CD14-positive monocyte (primary cell): ENCODE measurements around the gene FN1. TPM values are rescaled to one million over a fixed set of nuclear protein-coding genes. Genes with fewer than 3 reads are reported as not detected.

Source experiments
- DNase-seq, 3 donors: peaks; one replicate each; pipeline ENCODE4 v3.0.0-alpha.2; 2011 to 2022
- H2AFZ ChIP-seq: 2 replicates; pipeline ENCODE4 v1.6.0; 2012; ENCODE audit warnings: mild to moderate bottlenecking, low read depth, low read length, inconsistent platforms; ENCODE audit not compliant: insufficient read depth, poor library complexity, severe bottlenecking
- H3K27ac ChIP-seq, 2 donors: 1 replicate in 1 of 2; 2 replicates in 1 of 2; pipeline ENCODE4 v1.5.1; 2012 to 2013; ENCODE audit warnings: low read length in 2 of 2, control low read depth in 1 of 2, inconsistent platforms in 1 of 2, low read depth in 1 of 2, mild to moderate bottlenecking in 1 of 2
- H3K27me3 ChIP-seq, 2 donors: one replicate each; pipeline versions ENCODE4 v1.6.0 to v1.6.1; 2011 to 2013; ENCODE audit warnings: low read length in 2 of 2; ENCODE audit not compliant: control insufficient read depth in 2 of 2, insufficient read depth in 2 of 2
- H3K36me3 ChIP-seq, 2 donors: replicated peaks in 1 of 2; 1 replicate in 1 of 2; 2 replicates in 1 of 2; pipeline versions ENCODE4 v1.5.1 to v1.6.1; 2012 to 2013; ENCODE audit warnings: low read length in 2 of 2, control low read depth in 1 of 2, inconsistent platforms in 1 of 2, mild to moderate bottlenecking in 1 of 2; ENCODE audit not compliant: insufficient read depth in 2 of 2, control insufficient read depth in 1 of 2
- H3K4me1 ChIP-seq, 2 donors: 1 replicate in 1 of 2; 2 replicates in 1 of 2; pipeline versions ENCODE4 v1.5.1 to v1.6.1; 2012 to 2013; ENCODE audit warnings: low read length in 2 of 2, control low read depth in 1 of 2, inconsistent platforms in 1 of 2, mild to moderate bottlenecking in 1 of 2, moderate library complexity in 1 of 2; ENCODE audit not compliant: insufficient read depth in 2 of 2, control insufficient read depth in 1 of 2
- H3K4me2 ChIP-seq: replicated peaks from 2 replicates; pipeline ENCODE3; 2012; ENCODE audit warnings: low read length, moderate library complexity, mild to moderate bottlenecking; ENCODE audit not compliant: poor library complexity, severe bottlenecking; ENCODE audit errors: extremely low read depth
- H3K4me3 ChIP-seq, 3 experiments: fragments of 200-600 bp in 1 of 3; sonication (generic) in 1 of 3; replicated peaks in 1 of 3; 1 replicate in 2 of 3; 2 replicates in 1 of 3; pipeline ENCODE4 v1.5.1; 2011 to 2013; ENCODE audit warnings: low read length in 3 of 3, mild to moderate bottlenecking in 3 of 3, control low read depth in 2 of 3, low read depth in 2 of 3, inconsistent platforms in 1 of 3, moderate library complexity in 1 of 3
- H3K79me2 ChIP-seq: 2 replicates; pipeline ENCODE4 v1.6.0; 2012; ENCODE audit warnings: mild to moderate bottlenecking, control low read depth, inconsistent platforms, low read length, moderate library complexity; ENCODE audit not compliant: insufficient read depth
- H3K9ac ChIP-seq: 2 replicates; pipeline ENCODE4 v1.6.0; 2017; ENCODE audit warnings: low read length, mild to moderate bottlenecking; ENCODE audit not compliant: insufficient read depth, poor library complexity, severe bottlenecking
- H3K9me3 ChIP-seq, 2 donors: replicated peaks in 1 of 2; 1 replicate in 1 of 2; 2 replicates in 1 of 2; pipeline versions ENCODE4 v1.5.1 to v1.6.1; 2012 to 2013; ENCODE audit warnings: low read length in 2 of 2, control low read depth in 1 of 2; ENCODE audit not compliant: control insufficient read depth in 1 of 2, insufficient read depth in 1 of 2
- H4K20me1 ChIP-seq: 2 replicates; pipeline ENCODE4 v1.6.0; 2012; ENCODE audit warnings: mild to moderate bottlenecking, low read length, control low read depth, moderate library complexity; ENCODE audit not compliant: insufficient read depth
- H3K27ac Mint-ChIP-seq, 7 donors: one replicate each; pipeline ENCODE4 v1.8.0; 2020; ENCODE audit warnings: mild to moderate bottlenecking in 7 of 7, mixed read lengths in 7 of 7, moderate library complexity in 6 of 7, inconsistent platforms in 2 of 7
- H3K27me3 Mint-ChIP-seq, 3 donors: one replicate each; pipeline ENCODE4 v1.8.0; 2021 to 2022; ENCODE audit warnings: low read depth in 3 of 3, mild to moderate bottlenecking in 3 of 3, mixed read lengths in 3 of 3, moderate library complexity in 3 of 3, inconsistent platforms in 1 of 3
- H3K36me3 Mint-ChIP-seq, 2 donors: one replicate each; pipeline ENCODE4 v1.8.0; 2020; ENCODE audit warnings: mixed read lengths in 2 of 2, inconsistent platforms in 1 of 2, mild to moderate bottlenecking in 1 of 2
- H3K4me1 Mint-ChIP-seq: one replicate; pipeline ENCODE4 v1.8.0; 2020; ENCODE audit warnings: mild to moderate bottlenecking, mixed read lengths
- H3K4me3 Mint-ChIP-seq, 2 donors: one replicate each; pipeline ENCODE4 v1.8.0; 2020; ENCODE audit warnings: mild to moderate bottlenecking in 2 of 2, mixed read lengths in 2 of 2, moderate library complexity in 1 of 2
- H3K9me3 Mint-ChIP-seq, 7 donors: one replicate each; pipeline ENCODE4 v1.8.0; 2020 to 2022; ENCODE audit warnings: mixed read lengths in 7 of 7, mild to moderate bottlenecking in 6 of 7, moderate library complexity in 6 of 7, inconsistent platforms in 2 of 7
- CTCF ChIP-seq: fragments of 200-600 bp; IDR thresholded peaks from one replicate; pipeline ENCODE4 v1.8.0; 2022; ENCODE audit warnings: antibody characterized with exemption, mild to moderate bottlenecking
- WGBS: methylation state at CpG from one replicate; pipeline ENCODE4 v1.1.5; 2013; ENCODE audit warnings: missing lambda C conversion rate; ENCODE audit not compliant: insufficient coverage; 5-methylcytosine and 5-hydroxymethylcytosine counted together
- intact Hi-C, 2 donors: fragments of 100-400 bp; cut with micrococcal nuclease; formaldehyde crosslinking; loops; one replicate each; pipeline versions ENCODE4 v1.15.0 to v1.15.1; 2023
- polyA plus RNA-seq, 3 donors: library from polyadenylated mRNA; depleted of rRNA in 1 of 3; unstranded in 2 of 3; stranded (reverse) in 1 of 3; fragments of 300-500 nt in 2 of 3; fragments of >200 nt in 1 of 3; fragmentation: Illumina TruSeq in 2 of 3; gene quantifications; 1 replicate in 2 of 3; 2 replicates in 1 of 3; pipeline ENCODE4 v1.2.3, GENCODE V29; 2012 to 2021

The FN1 gene
- polyA plus RNA-seq, 3 donors, result 0.21 to 0.72 (median 0.23) TPM

GRCh38 chr2:215484570-215484969 lies 48.7 kb upstream of the FN1 start:
- peaks cover 0 to 3% of the 10 kb centered on the region in 2 donors for H3K27me3 ChIP-seq
- Mint-ChIP-seq H3K27ac (no peak overlapping the region), H3K4me3 (no peak overlapping the region), H3K9me3 (peaks cover 0 to 7% (median 0%) of the 10 kb centered on the region in 7 donors), H3K4me1 (peaks cover 9% of the 10 kb centered on the region), H3K36me3 (no peaks in the 10 kb centered on the region), H3K27me3 (peaks cover 2 to 12% (median 4%) of the 10 kb centered on the region in 3 donors)
- H3K9me3 ChIP-seq, result no peaks in the 10 kb centered on the region
- H3K27ac ChIP-seq, result no peak overlapping the region
- no peaks in the 10 kb centered on the region for H3K36me3 ChIP-seq
- no peak for DNase-seq
- H3K4me3 ChIP-seq, result no peak overlapping the region
- H3K9ac ChIP-seq, result no peak overlapping the region
- no peaks in the 10 kb centered on the region for H4K20me1 ChIP-seq
- H3K4me1 ChIP-seq, result peaks cover 10% of the 10 kb centered on the region in 2 donors
- no peak overlapping the region for H2AFZ ChIP-seq
- TF ChIP-seq CTCF, result no peak
- WGBS, result no CpG with 5 or more reads among the region's 2 CpGs
- no peaks in the 10 kb centered on the region for H3K79me2 ChIP-seq
- intact Hi-C loops, result no loop called here
- no peak overlapping the region for H3K4me2 ChIP-seq

GRCh38 chr2:215483431-215483830 lies 47.6 kb upstream of the FN1 start:
- no peak overlapping the region for H3K9ac ChIP-seq
- H3K4me1 Mint-ChIP-seq, result peaks cover 9% of the 10 kb centered on the region
- peaks cover 0 to 3% of the 10 kb centered on the region in 2 donors for H3K27me3 ChIP-seq
- no peak overlapping the region for H3K4me3 ChIP-seq
- DNase-seq, result no peak
- H3K79me2 ChIP-seq, result no peaks in the 10 kb centered on the region
- H3K4me2 ChIP-seq, result no peak overlapping the region
- H3K27me3 Mint-ChIP-seq, result peaks cover 2 to 12% (median 6%) of the 10 kb centered on the region in 3 donors
- H3K36me3 Mint-ChIP-seq, result no peaks in the 10 kb centered on the region
- peaks cover 0 to 7% (median 0%) of the 10 kb centered on the region in 7 donors for H3K9me3 Mint-ChIP-seq
- H3K4me3 Mint-ChIP-seq, result peak overlapping the region in 1 of 2 donors; percentile 19
- H3K27ac Mint-ChIP-seq, result no peak overlapping the region
- 100% methylated on average over 1 of the region's 3 CpGs for WGBS
- H3K4me1 ChIP-seq, result peaks cover 10% of the 10 kb centered on the region in 2 donors
- no peak for TF ChIP-seq CTCF
- no peak overlapping the region for H3K27ac ChIP-seq
- H2AFZ ChIP-seq, result no peak overlapping the region
- H4K20me1 ChIP-seq, result no peaks in the 10 kb centered on the region
- H3K36me3 ChIP-seq, result no peaks in the 10 kb centered on the region
- H3K9me3 ChIP-seq, result no peaks in the 10 kb centered on the region
- intact Hi-C loops, result no loop called here
